Stomach (tissue), 9 donors: ENCODE data around the gene EIF5B. TPM values are rescaled to one million over a fixed set of nuclear protein-coding genes. Genes with fewer than 3 reads are reported as not detected.

Source experiments
- DNase-seq, 2 donors: peaks; one replicate each; pipeline versions ENCODE4 v3.0.0 to v3.0.0-alpha.2; 2013 to 2019
- H3K27ac ChIP-seq, 5 donors: fragments of 200-600 bp in 4 of 5; sonication (generic) in 4 of 5; one replicate each; pipeline ENCODE4 v1.5.1; 2013 to 2019; ENCODE audit warnings: mild to moderate bottlenecking in 1 of 5, moderate library complexity in 1 of 5
- H3K27me3 ChIP-seq, 3 donors: fragments of 200-600 bp; sonication (generic); one replicate each; pipeline ENCODE4 v1.5.1; 2017 to 2019; ENCODE audit warnings: mixed run types in 1 of 3
- H3K36me3 ChIP-seq, 4 donors: fragments of 200-600 bp; sonication (generic); 1 replicate in 3 of 4; 2 replicates in 1 of 4; pipeline ENCODE4 v1.5.1; 2016 to 2019
- H3K4me1 ChIP-seq, 4 donors: fragments of 200-600 bp; sonication (generic); one replicate each; pipeline ENCODE4 v1.5.1; 2016 to 2019
- H3K4me3 ChIP-seq, 4 donors: fragments of 200-600 bp; sonication (generic) in 3 of 4; one replicate each; pipeline ENCODE4 v1.5.1; 2016 to 2019; ENCODE audit warnings: mild to moderate bottlenecking in 1 of 4
- H3K9me3 ChIP-seq, 4 donors: fragments of 200-600 bp; sonication (generic); one replicate each; pipeline ENCODE4 v1.5.1; 2016 to 2019
- EP300 ChIP-seq: sonication (generic); formaldehyde crosslinking; IDR thresholded peaks from one replicate; pipeline ENCODE4 v1.6.1; 2017; ENCODE audit warnings: antibody characterized with exemption
- POLR2A ChIP-seq, 4 donors: fragments of 450-650 bp; IDR thresholded peaks; one replicate each; pipeline ENCODE4 v1.6.1; 2016; ENCODE audit warnings: antibody characterized with exemption in 4 of 4, control low read depth in 2 of 4, mild to moderate bottlenecking in 1 of 4, moderate library complexity in 1 of 4
- POLR2AphosphoS5 ChIP-seq, 3 donors: sonication (generic); formaldehyde crosslinking; IDR thresholded peaks; one replicate each; pipeline ENCODE4 v1.6.1; 2016; ENCODE audit warnings: antibody characterized with exemption in 3 of 3
- WGBS, 5 donors: extraction: QIAGEN DNeasy Blood & Tissue Kit in 3 of 5; methylation state at CpG; one replicate each; pipeline versions ENCODE4 v1.1.5 to v1.1.7; 2013 to 2018; 5-methylcytosine and 5-hydroxymethylcytosine counted together
- intact Hi-C: fragments of 100-400 bp; cut with DNase I; formaldehyde crosslinking; loops from one replicate; pipeline ENCODE4 v1.15.1; 2023; ENCODE audit warnings: low total_unique reads
- polyA plus RNA-seq, 3 donors: library from polyadenylated mRNA; stranded (reverse); fragments of 200-250 nt; gene quantifications; one replicate each; pipeline ENCODE4 v1.2.3, GENCODE V29; 2013
- total RNA-seq, 5 donors: library from RNA; depleted of rRNA; stranded (reverse); fragments of >200 nt; gene quantifications; one replicate each; pipeline versions ENCODE4 v1.1.0 to v1.2.3, GENCODE V29; 2014 to 2016
- TF ChIP-seq, protein P1 (sequence below), 7 experiments: fragments of 450-650 bp in 4 of 7; fragments of 200-600 bp in 3 of 7; sonication (generic) in 3 of 7; IDR thresholded peaks; one replicate each; pipeline ENCODE4 v1.5.1; 2016 to 2019; ENCODE audit warnings: antibody characterized with exemption in 7 of 7, control low read depth in 2 of 7, mild to moderate bottlenecking in 1 of 7
- donor health status: healthy with polysubstance abuse.
- donor health status: Bipolar disorder and iron deficiency.
- donor health status: healthy.

Gene EIF5B
- total and polyA plus RNA-seq, 8 donors = 22.3 to 518 (median 45.1) TPM

DNA sequence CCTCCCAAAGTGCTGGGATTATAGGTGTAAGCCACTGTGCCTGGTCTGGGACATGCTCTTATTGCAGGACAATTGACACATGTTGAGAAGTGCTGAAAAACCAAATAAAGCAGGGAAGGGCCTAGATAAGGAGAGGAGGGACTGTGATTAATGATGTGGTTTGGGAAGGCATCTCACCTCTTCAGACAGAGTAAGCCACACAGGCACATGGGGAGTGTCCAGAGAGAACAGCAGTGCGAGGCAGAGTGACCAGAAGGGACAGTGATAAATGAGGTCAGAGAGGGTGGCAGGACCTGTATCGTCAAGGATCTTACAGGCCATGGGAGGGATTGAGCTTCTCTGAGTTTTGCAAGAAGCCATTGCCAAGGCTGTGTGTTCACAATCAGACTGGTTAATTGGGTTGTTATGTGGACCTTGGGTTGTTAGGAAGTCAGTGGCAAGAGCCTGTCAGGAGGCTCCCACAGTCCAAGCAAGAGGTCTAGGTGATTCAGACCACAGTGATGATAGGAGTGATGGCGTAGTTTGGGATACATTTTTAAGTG, 58.5 kb downstream of the EIF5B start:
- DNase-seq = no peak
- Histone ChIP-seq H3K27me3 (no peaks in the 10 kb centered on the region), H3K27ac (no peak overlapping the region), H3K4me3 (no peak overlapping the region), H3K4me1 (peaks cover 0 to 11% (median 0%) of the 10 kb centered on the region in 4 donors), H3K36me3 (peaks cover 54 to 100% (median 99%) of the 10 kb centered on the region in 4 donors), H3K9me3 (no peaks in the 10 kb centered on the region)
- 71 to 84% (median 83%) methylated on average over 3 of the region's 3 CpGs for WGBS, 5 donors
- intact Hi-C loops = no loop called here
- no peak for TF ChIP-seq POLR2A (IDR thresholded peaks at IDR 0.05)
- TF ChIP-seq POLR2AphosphoS5 (IDR thresholded peaks at IDR 0.05) = no peak
- TF ChIP-seq EP300 = no peak
- TF ChIP-seq, protein P1, sequence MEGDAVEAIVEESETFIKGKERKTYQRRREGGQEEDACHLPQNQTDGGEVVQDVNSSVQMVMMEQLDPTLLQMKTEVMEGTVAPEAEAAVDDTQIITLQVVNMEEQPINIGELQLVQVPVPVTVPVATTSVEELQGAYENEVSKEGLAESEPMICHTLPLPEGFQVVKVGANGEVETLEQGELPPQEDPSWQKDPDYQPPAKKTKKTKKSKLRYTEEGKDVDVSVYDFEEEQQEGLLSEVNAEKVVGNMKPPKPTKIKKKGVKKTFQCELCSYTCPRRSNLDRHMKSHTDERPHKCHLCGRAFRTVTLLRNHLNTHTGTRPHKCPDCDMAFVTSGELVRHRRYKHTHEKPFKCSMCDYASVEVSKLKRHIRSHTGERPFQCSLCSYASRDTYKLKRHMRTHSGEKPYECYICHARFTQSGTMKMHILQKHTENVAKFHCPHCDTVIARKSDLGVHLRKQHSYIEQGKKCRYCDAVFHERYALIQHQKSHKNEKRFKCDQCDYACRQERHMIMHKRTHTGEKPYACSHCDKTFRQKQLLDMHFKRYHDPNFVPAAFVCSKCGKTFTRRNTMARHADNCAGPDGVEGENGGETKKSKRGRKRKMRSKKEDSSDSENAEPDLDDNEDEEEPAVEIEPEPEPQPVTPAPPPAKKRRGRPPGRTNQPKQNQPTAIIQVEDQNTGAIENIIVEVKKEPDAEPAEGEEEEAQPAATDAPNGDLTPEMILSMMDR (IDR thresholded peaks at IDR 0.05) = no peak

GRCh38 chr2:99397266-99397920, 60.2 kb downstream of the EIF5B start:
- intact Hi-C loops = no loop called here
- Histone ChIP-seq H3K4me3 (no peak overlapping the region), H3K4me1 (peaks cover 0 to 11% (median 0%) of the 10 kb centered on the region in 4 donors), H3K27ac (no peak overlapping the region), H3K36me3 (peaks cover 63 to 100% (median 99%) of the 10 kb centered on the region in 4 donors), H3K9me3 (no peaks in the 10 kb centered on the region), H3K27me3 (no peaks in the 10 kb centered on the region)
- TF ChIP-seq, protein P1 (IDR thresholded peaks at IDR 0.05) = no peak
- TF ChIP-seq POLR2A (IDR thresholded peaks at IDR 0.05) = no peak
- TF ChIP-seq EP300 = no peak
- TF ChIP-seq POLR2AphosphoS5 (IDR thresholded peaks at IDR 0.05) = no peak
- 87 to 97% (median 90%) methylated on average over 3 of the region's 3 CpGs for WGBS, 5 donors
- DNase-seq = no peak

- peaks cover 70 to 100% (median 100%) of the 10 kb centered on the region in 4 donors for H3K36me3 ChIP-seq
- TF ChIP-seq, protein P1 (IDR thresholded peaks at IDR 0.05) = no peak
- no peak for TF ChIP-seq POLR2AphosphoS5 (IDR thresholded peaks at IDR 0.05)
- no peak for TF ChIP-seq POLR2A (IDR thresholded peaks at IDR 0.05)
- no peak for TF ChIP-seq EP300
- H3K27me3 ChIP-seq = no peaks in the 10 kb centered on the region
- WGBS, 5 donors = 94 to 98% (median 96%) methylated on average over 5 of the region's 5 CpGs
- H3K9me3 ChIP-seq = no peaks in the 10 kb centered on the region
- intact Hi-C loops = no loop called here
- no peak overlapping the region for H3K27ac ChIP-seq
- no peak for DNase-seq
- no peak overlapping the region for H3K4me3 ChIP-seq
- peaks cover 0 to 11% (median 0%) of the 10 kb centered on the region in 4 donors for H3K4me1 ChIP-seq
These were observed 61.1 kb downstream of the EIF5B start for GRCh38 chr2:99398303-99398702.

DNA sequence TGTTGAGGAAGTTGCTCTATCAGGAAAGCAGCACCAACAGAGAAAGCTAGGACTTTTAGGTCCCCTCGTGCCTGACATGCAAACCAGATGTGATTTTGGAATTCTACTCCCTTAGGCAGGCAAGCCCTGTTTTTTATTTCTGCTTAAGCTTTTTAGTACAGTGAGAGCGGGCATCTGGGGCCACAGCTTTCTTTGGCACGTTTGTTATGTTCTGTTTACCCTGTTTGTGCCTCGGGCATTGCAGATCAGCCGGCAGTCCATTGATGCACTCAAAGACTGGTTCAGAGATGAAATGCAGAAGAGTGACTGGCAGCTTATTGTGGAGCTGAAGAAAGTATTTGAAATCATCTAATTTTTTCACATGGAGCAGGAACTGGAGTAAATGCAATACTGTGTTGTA, 61.9 kb downstream of the EIF5B start:
- peaks cover 0 to 14% (median 4%) of the 10 kb centered on the region in 4 donors for H3K4me1 ChIP-seq
- H3K36me3 ChIP-seq = peaks cover 66 to 100% (median 100%) of the 10 kb centered on the region in 4 donors
- H3K9me3 ChIP-seq = no peaks in the 10 kb centered on the region
- no peak overlapping the region for H3K27ac ChIP-seq
- no peak overlapping the region for H3K4me3 ChIP-seq
- DNase-seq = no peak
- 72 to 79% (median 76%) methylated on average over 5 of the region's 5 CpGs for WGBS, 5 donors
- intact Hi-C loops = no loop called here
- TF ChIP-seq POLR2A (IDR thresholded peaks at IDR 0.05) (no peak), EP300 (no peak), POLR2AphosphoS5 (IDR thresholded peaks at IDR 0.05) (no peak)
- TF ChIP-seq, protein P1 (IDR thresholded peaks at IDR 0.05) = no peak
- H3K27me3 ChIP-seq = no peaks in the 10 kb centered on the region
